Upper lobe of right lung (tissue), 1 donor: ENCODE data around the gene FAM217B. TPM values are rescaled to one million over a fixed set of nuclear protein-coding genes. Genes with fewer than 3 reads are reported as not detected.

Experiments
- ATAC-seq: fragments of 200-7000 bp; cut with Tn5 transposase; one replicate; pipeline ENCODE4 v1.9.1; 2020; ENCODE audit warnings: mild to moderate bottlenecking, moderate library complexity
- DNase-seq: peaks from one replicate; pipeline ENCODE4 v3.0.0-alpha.2; 2020
- H3K27ac ChIP-seq: fragments of 200-600 bp; one replicate; pipeline ENCODE4 v1.8.0; 2022
- H3K27me3 ChIP-seq: fragments of 200-600 bp; one replicate; pipeline ENCODE4 v1.8.0; 2022; ENCODE audit warnings: mild to moderate bottlenecking
- H3K36me3 ChIP-seq: fragments of 200-600 bp; one replicate; pipeline ENCODE4 v1.8.0; 2022
- H3K4me1 ChIP-seq: fragments of 200-600 bp; one replicate; pipeline ENCODE4 v1.8.0; 2022
- H3K4me3 ChIP-seq: fragments of 200-600 bp; one replicate; pipeline ENCODE4 v1.8.0; 2022; ENCODE audit warnings: mild to moderate bottlenecking
- H3K9me3 ChIP-seq: fragments of 200-600 bp; one replicate; pipeline ENCODE4 v1.8.0; 2022
- CTCF ChIP-seq: fragments of 200-600 bp; IDR thresholded peaks from one replicate; pipeline ENCODE4 v1.8.0; 2022; ENCODE audit warnings: antibody characterized with exemption
- intact Hi-C: fragments of 100-400 bp; cut with DNase I; formaldehyde crosslinking; loops from one replicate; pipeline ENCODE4 v1.11.0; 2022
- total RNA-seq: library from RNA; stranded (reverse); fragmentation: NEBNext Ultra II Directional; extraction: Animal tissue kit (Norgen Biotek cat#: 25700); gene quantifications from one replicate; pipeline ENCODE4 v1.2.1, GENCODE V29; 2021
- donor health status: DM: no; HTN: yes; CAD: no; lungs with severe emphysema.

Gene FAM217B
- total RNA-seq, 1 donor from 2014 or later: 24.3 TPM

GRCh38 chr20:59939052-59939878, 924 bp upstream of the FAM217B start:
- intact Hi-C loops: no loop called here
- no peak for TF ChIP-seq CTCF
- peak; percentile 48 for ATAC-seq
- no peaks in the 10 kb centered on the region for H3K27me3 ChIP-seq
- no peaks in the 10 kb centered on the region for H3K9me3 ChIP-seq
- peak overlapping the region; percentile 87 for H3K4me3 ChIP-seq
- DNase-seq: peak; percentile 72
- peak overlapping the region; percentile 99 for H3K27ac ChIP-seq
- H3K36me3 ChIP-seq: peaks cover 23% of the 10 kb centered on the region
- peaks cover 42% of the 10 kb centered on the region for H3K4me1 ChIP-seq

DNA sequence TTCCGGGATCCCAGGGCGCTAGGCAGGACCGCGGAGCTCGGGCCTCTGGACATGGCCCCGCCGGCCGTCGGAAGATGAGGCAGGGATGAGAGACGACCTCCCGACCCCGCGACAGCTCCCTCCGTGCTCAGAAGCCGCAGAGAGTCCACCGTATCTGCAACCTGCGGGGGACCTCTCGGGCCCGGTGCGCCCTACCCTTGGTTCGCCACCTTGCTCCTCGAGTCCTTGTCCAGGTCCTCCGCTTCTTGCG, 385 bp upstream of the FAM217B start:
- intact Hi-C loops: no loop called here
- H3K27ac ChIP-seq: peak overlapping the region; percentile 99
- peak overlapping the region; percentile 87 for H3K4me3 ChIP-seq
- ATAC-seq (no peak), DNase-seq (peak; percentile 81)
- H3K27me3 ChIP-seq: no peaks in the 10 kb centered on the region
- peaks cover 29% of the 10 kb centered on the region for H3K36me3 ChIP-seq
- H3K9me3 ChIP-seq: no peaks in the 10 kb centered on the region
- peaks cover 43% of the 10 kb centered on the region for H3K4me1 ChIP-seq
- TF ChIP-seq CTCF: no peak

GRCh38 chr20:59940956-59941294, 736 bp downstream of the FAM217B start:
- no peaks in the 10 kb centered on the region for H3K27me3 ChIP-seq
- H3K36me3 ChIP-seq: peaks cover 35% of the 10 kb centered on the region
- H3K4me1 ChIP-seq: peaks cover 46% of the 10 kb centered on the region
- H3K9me3 ChIP-seq: no peaks in the 10 kb centered on the region
- intact Hi-C loops: no loop called here
- H3K27ac ChIP-seq: peak overlapping the region; percentile 99
- ATAC-seq (no peak), DNase-seq (no peak)
- peak overlapping the region; percentile 87 for H3K4me3 ChIP-seq
- no peak for TF ChIP-seq CTCF

GRCh38 chr20:59942245-59942644, 2.1 kb downstream of the FAM217B start:
- H3K36me3 ChIP-seq: peaks cover 35% of the 10 kb centered on the region
- H3K27ac ChIP-seq: peak overlapping the region; percentile 99
- H3K9me3 ChIP-seq: no peaks in the 10 kb centered on the region
- intact Hi-C loops: no loop called here
- no peak for ATAC-seq
- H3K4me1 ChIP-seq: peaks cover 37% of the 10 kb centered on the region
- TF ChIP-seq CTCF: no peak
- no peak overlapping the region for H3K4me3 ChIP-seq
- no peak for DNase-seq
- no peaks in the 10 kb centered on the region for H3K27me3 ChIP-seq

DNA sequence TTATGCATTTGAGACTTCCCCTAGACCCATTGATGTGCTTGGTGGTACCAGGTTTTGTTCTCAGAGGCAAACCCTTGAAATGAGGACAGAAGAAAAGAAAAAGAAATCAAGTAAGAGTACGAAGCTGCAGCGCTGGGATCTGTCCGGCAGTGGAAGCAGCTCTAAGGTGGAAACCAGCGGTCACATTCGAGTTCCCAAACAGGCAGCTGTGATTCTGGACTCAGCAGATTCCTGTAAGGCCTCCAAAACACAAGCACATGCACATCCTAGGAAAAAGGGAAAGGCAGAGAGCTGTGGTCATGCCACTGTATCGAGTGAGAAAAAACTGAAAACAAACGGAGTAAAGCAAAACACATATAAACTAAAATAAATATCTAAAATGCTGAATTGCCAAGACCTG, 4.5 kb downstream of the FAM217B start:
- peaks cover 35% of the 10 kb centered on the region for H3K36me3 ChIP-seq
- intact Hi-C loops: no loop called here
- no peaks in the 10 kb centered on the region for H3K9me3 ChIP-seq
- H3K27me3 ChIP-seq: no peaks in the 10 kb centered on the region
- no peak overlapping the region for H3K27ac ChIP-seq
- no peak overlapping the region for H3K4me3 ChIP-seq
- DNase-seq (no peak), ATAC-seq (no peak)
- H3K4me1 ChIP-seq: peaks cover 28% of the 10 kb centered on the region
- TF ChIP-seq CTCF: no peak

DNA sequence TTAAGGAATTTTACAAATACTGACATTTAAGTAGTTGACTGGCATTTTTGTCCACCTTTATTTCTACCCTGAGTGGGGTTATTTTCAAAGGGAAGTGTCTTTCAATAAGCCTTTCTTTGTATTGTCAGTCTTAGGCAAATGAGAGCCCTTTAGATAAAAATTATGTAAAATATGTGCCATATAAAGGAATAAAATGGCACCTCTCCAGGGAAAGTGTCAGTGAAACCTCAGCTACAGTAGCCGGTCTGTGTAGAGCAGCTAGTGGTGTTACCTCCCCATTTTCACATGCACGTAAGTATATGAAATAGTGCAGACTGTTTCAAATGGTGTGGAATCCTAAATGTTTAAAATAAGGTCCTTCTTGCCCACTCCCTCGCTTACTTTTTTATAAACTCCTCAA, 5.0 kb downstream of the FAM217B start:
- no peak overlapping the region for H3K4me3 ChIP-seq
- H3K9me3 ChIP-seq: no peaks in the 10 kb centered on the region
- intact Hi-C loops: no loop called here
- H3K27ac ChIP-seq: no peak overlapping the region
- no peaks in the 10 kb centered on the region for H3K27me3 ChIP-seq
- ATAC-seq: no peak
- no peak for DNase-seq
- TF ChIP-seq CTCF: no peak
- H3K36me3 ChIP-seq: peaks cover 35% of the 10 kb centered on the region
- H3K4me1 ChIP-seq: peaks cover 28% of the 10 kb centered on the region
